CD4-positive, alpha-beta T cell treated with Interleukin-15 for 1 hour (primary cell): ENCODE data around the gene PHLDB2.

Experiments
- DNase-seq: peaks from one replicate; pipeline ENCODE4 v3.0.0-alpha.2; 2020

The PHLDB2 gene

DNA sequence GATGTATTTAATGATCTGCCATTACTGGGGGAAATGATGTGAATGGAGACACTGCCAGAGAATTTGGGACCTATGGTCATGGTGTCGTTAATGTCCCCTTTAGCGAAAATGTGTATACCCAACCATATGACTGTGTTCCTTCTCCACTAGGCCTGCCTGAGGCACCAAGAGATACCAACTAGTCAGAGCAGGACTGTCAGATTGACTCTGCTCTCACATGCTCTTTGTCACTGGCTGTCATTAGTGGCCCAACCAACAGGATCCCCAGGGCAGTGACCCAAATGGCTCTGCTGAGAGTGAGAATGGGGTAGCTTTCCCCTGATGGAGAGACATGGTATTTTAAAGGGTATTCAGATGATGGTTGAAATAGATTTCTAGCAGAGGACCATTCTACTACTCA is 142.5 kb downstream of the PHLDB2 start:
- DNase-seq: no peak

DNA sequence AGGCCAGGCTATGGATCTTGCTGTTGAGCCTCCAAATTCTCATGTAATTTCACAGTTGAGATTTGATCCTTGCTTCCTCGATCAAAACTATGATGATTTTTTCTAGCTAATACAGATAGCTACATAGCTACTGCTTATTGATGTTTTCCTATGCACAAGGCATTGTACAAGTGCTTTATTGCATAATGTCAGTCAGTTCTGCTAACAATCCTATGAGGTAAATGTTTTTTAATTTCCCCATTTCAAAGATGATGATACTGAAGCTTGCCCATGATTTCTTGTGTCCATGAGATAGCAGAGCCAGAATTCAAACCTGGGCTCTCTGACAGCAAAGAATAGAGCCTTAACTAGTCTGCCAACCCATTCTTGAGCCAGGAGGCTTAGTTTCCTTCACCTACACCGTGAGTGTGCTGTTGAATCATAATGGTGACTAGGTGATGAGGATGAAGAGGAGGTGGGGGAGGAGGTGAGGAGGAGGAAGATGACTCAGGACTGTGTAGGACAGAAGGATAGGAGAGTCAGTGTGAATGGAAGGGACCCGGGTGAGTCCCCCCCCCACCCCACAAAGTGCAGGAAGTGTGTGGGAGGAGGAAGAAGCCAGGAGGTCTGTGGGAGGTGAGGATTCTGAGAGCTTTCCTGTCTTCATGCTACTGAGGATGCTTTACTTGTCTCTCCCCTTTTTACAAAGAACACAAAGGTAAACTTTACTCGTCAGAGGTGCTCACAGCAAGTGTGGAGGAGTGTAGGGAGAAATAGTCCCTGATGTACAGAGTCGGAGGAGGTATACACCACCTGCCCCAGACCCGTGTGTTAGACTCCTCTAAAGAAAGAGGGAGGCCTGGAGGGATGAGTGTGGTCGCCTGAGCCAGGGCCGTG is 143.3 kb downstream of the PHLDB2 start:
- DNase-seq: no peak

DNA sequence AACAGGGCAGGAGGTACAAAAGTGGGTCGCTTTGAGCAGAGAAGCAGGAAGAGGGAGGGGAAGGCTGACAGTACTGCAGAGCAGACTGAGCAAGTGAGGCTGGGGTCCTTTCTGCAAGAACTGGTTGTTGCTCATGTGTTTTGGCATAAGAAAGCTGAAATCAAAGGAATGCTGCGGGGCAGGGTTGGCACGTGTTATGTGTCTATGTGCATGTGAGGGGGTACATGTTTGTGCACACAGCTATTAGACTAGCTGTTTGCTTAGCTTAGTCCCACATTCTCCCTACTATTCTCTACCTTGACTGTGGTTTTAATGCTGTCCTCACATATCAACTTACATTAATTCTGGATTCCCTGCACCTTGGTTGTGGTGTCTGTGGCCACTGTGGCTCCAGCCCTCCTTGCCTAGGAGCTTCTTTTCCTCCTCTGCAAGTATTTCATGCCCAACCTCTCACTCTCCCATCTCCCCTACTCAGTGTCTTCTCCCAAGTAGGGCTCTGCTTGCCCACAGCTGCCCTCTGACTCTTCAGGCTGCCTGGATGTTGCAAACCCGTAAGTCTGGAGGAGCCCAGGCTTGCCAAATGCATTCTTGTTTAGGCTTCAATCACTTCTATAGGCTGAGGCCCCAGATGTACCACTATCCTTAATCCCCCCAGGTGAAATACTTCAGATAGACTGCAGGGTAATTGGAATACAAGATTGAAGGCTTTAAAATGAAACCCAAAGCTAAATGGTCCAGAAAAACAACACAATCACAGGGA is 144.4 kb downstream of the PHLDB2 start:
- no peak for DNase-seq

GRCh38 chr3:112004187-112004586 is 145.1 kb downstream of the PHLDB2 start:
- no peak for DNase-seq

DNA sequence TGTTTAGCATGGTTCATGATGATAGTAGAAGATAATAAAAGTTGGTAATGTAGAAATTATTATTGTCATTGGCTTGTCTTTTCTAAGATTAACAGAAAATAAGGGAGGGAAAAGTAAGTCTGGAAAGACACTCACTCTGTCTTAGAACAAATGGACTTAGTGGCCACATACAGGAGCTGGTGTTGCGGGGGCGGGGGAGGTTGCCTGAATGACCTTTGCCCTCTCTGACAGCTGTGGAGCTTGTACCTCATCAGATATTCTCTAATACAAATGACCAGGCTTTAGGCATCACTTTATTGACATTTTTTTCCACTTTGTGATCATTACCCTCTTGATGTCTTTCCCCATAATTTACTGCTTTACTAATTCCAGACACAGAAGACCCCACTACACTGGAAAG is 145.6 kb downstream of the PHLDB2 start:
- no peak for DNase-seq

DNA sequence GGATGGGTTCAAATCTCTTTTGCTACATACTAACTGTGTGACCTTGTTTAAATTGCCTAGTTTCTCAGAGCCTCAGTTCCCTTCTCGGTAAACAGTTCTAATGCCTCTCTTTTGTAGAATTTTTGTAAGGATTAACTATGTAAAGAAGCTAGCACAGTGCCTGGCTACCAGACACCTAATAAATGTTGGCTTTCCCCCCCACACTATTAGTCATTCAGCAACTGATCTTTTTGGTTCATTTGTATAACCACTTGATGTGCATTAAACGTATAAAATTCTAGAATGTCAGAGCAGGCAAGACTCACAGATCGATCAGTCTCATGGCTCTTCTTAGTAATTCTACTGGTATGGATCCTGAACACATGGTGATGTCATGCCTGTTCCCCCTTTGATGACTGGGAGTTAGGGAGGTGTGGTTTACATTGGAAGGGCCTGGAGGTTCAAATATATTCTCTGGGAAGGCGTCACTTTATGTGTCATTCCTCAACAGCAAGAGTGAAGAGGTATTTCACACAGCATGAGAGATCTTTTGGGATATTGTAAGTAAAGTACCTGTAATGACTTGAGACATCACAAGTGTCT is 146.1 kb downstream of the PHLDB2 start:
- DNase-seq: no peak

DNA sequence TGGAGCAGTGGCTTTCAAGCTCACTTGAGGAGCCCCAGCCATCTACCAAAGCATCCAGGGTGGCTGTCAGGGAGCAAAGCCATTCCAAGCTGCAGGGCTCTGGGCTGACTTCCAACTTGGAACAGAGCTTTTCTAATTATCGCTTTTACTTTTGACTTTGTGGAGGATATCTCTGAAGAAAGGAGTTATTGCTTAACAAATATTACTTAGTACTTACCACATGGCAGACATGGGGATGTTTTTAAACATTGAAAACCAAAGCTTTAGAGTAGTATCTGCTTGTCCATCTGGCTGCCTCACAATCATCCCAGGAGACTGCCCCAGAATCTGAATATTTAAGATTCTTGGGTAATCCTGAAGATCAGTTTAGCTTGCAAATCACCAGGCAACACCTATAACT is 148.6 kb downstream of the PHLDB2 start:
- no peak for DNase-seq

- DNase-seq: no peak
Observed at GRCh38 chr3:112009670-112010069, 150.6 kb downstream of the PHLDB2 start.

DNA sequence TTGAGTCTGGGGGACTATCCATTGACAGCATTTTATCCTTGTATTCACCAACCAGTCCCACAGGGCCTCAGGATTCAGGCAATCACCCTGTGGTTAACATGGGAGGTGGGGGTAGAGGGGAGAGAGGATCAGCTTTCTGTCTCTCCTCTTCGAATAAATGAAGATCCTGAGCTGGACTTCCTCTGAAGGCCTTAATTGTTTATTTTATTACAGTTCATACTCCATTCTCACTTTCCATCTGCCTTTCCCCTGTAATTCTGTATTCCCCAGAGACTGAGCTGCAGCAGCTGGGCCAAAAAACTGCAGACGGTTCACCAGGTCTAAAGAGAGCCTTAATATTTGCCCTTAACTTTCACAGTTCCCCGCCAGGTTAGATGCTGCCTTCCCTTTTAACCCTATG is 151.6 kb downstream of the PHLDB2 start:
- no peak for DNase-seq

DNA sequence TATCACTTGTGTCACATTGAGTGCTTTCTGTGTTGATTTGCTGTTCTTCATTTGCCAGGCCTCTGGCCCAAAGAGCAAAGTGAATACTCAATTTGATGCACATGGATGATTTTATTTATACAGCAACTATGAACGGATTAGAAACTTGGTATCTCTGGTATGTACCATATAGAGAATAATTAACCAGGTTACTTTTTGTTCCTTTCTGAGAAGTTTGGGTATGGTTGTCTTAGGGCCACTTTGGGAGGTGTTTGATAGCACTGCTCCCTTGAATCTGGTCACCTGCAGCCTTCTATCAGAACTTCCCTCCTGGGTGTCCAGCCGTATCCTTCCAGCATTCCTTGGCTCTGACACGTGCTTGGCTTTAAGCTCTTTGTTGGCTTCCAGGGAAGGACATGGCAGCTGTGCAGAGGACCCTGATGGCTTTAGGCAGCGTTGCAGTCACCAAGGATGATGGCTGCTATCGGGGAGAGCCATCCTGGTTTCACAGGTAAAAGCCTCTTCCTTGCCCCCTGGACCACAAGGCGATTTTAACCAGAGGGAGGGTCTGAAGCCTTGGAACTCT is 152.4 kb downstream of the PHLDB2 start:
- DNase-seq: no peak

DNA sequence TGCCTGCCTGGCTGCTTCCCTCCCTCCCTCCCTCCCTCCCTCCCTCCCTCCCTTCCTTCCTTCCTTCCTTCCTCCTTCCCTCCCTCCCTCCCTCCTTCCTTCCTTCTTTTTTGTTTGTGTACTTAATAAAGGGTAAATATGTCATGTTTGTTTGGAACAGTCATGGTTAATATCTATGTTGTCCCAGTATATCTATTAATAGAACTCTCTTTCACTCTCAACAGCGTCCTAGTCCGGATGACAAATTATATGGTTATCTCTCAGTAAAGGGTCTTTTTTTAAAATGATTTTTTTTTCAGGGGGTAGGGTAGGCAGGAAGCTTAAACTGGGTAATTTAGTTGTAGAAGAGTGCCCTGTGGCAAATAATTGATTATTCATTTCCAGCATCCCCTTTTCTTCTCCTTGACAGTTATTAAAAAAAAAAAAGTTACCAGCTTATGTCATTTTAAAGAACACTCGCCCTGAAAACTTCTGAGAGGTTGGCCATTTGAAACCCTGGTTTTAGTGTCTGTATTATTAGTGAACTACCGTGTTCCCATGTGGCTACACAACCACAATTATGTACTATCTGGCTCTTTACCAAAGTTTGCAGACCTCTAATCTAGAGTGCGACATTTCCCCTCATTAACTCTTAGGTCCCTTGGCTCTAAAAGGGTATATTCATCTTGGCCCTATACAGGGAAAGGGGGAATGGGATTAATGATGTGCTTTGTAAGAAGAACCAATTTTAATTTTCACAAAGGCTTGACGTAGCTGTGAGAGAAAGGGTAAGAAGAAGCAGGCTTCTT is 153.3 kb downstream of the PHLDB2 start:
- no peak for DNase-seq

- peak; percentile 28 for DNase-seq
Observed at GRCh38 chr3:112013058-112013783, 154.2 kb downstream of the PHLDB2 start.

DNA sequence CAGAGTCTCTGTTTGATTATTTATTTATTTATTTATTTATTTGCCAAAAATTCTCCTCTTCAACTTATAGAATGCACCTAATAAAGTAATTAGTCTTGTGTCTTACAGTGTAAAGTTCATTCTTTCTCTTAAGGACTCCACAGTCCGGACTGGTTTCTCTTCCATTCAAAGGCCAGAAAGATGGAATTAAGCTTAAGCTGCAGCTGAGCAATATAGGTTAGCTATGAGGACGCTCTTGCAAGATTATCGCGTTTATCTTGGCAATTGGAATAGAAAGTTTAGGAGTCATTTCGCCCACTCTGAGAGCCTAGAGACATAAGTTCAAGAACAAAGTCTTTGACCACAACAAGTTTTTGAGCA is 154.7 kb downstream of the PHLDB2 start:
- no peak for DNase-seq

GRCh38 chr3:112017091-112017490 is 158.0 kb downstream of the PHLDB2 start:
- no peak for DNase-seq

DNA sequence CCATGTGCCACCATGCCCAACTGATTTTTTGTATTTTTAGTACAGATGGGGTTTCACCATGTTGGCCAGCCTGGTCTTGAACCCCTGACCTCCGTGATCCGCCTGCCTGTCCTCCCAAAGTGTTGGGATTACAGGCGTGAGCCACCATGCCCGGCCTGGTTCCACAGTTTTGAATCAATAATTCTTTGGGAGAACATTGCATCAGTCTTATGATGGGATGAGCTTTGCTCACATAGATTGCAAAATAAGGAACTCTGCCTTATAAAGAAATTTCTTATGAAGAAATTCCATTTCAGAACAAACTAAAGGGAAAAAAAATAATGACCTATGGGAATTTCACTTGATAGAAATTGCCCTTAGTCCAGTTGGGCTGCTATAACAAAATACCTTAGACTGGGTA is 159.6 kb downstream of the PHLDB2 start:
- no peak for DNase-seq

DNA sequence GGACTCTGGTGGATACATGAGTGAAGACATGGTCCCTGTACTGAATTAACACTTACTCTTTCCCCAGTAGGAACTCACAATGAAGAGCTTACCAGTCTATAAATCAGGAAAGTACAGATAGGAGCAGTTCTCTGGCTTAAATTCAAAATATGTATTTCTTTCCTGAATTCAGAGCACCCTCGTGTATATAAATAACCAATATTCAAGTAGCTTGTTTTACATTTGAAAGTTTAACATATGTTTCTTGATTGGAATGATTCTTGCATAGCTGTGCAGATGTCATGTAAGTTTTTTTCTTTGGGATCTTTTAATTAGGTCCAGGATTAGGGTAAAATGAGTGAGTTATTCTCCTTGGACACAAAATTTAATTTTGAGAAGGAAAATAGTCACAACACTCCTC is 160.7 kb downstream of the PHLDB2 start:
- DNase-seq: no peak

DNA sequence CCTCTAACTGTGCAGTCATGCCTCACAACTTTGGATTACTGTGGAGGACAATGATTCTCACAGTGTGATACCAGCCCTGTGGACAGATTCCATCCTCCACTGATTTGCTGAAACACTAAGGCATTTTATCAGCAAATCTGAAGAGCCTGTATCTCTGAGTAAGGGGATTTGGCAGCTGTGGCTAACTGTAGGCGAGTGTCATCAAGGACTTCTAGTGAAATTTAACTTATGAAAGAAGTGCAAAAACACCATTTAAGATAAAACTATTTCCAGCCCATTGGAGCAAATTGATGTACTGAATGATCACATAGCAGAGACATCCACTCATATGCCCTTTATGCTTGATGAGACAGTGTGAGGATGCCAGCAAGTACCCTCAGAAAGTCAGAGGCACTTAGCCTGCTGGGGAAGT is 161.6 kb downstream of the PHLDB2 start:
- no peak for DNase-seq
